ENCODE data around the gene SLC35B1.

The SLC35B1 gene

GRCh38 chr17:49691086-49691676 is 16.6 kb downstream of the SLC35B1 start:
- no peak overlapping the region for H3K9ac ChIP-seq (ENCODE audit: low read length)
- no peaks in the 10 kb centered on the region for H3K36me3 ChIP-seq (ENCODE audit: control insufficient read depth, insufficient read depth, low read length)
- no peaks in the 10 kb centered on the region for H3K9me3 ChIP-seq (ENCODE audit: control insufficient read depth, low read length)
- H3K4me1 ChIP-seq (ENCODE audit: control insufficient read depth, insufficient read depth, low read length) = peaks cover 14% of the 10 kb centered on the region
- no peak overlapping the region for H3K4me3 ChIP-seq (ENCODE audit: low read length)
- peaks cover 5% of the 10 kb centered on the region for H3K27me3 ChIP-seq (ENCODE audit: control insufficient read depth, insufficient read depth, low read length)

- H3K4me1 ChIP-seq (ENCODE audit: control insufficient read depth, insufficient read depth, low read length) = peaks cover 12% of the 10 kb centered on the region
- no peaks in the 10 kb centered on the region for H3K9me3 ChIP-seq (ENCODE audit: control insufficient read depth, low read length)
These were observed 17.5 kb downstream of the SLC35B1 start for GRCh38 chr17:49690256-49690655.

GRCh38 chr17:49688848-49689247 is 18.9 kb downstream of the SLC35B1 start:
- no peaks in the 10 kb centered on the region for H3K9me3 ChIP-seq (ENCODE audit: control insufficient read depth, low read length)
- no peak overlapping the region for H3K9ac ChIP-seq (ENCODE audit: low read length)
- H3K4me3 ChIP-seq (ENCODE audit: low read length) = no peak overlapping the region
- H3K27me3 ChIP-seq (ENCODE audit: control insufficient read depth, insufficient read depth, low read length) = no peaks in the 10 kb centered on the region
- H3K36me3 ChIP-seq (ENCODE audit: control insufficient read depth, insufficient read depth, low read length) = no peaks in the 10 kb centered on the region
- H3K4me1 ChIP-seq (ENCODE audit: control insufficient read depth, insufficient read depth, low read length) = peaks cover 7% of the 10 kb centered on the region

More at GRCh38 chr17:49690256-49690655, 17.5 kb downstream of the SLC35B1 start:
- Histone ChIP-seq H3K36me3 (ENCODE audit: control insufficient read depth, insufficient read depth, low read length) (no peaks in the 10 kb centered on the region), H3K4me3 (ENCODE audit: low read length) (no peak overlapping the region), H3K9ac (ENCODE audit: low read length) (no peak overlapping the region), H3K27me3 (ENCODE audit: control insufficient read depth, insufficient read depth, low read length) (peaks cover 5% of the 10 kb centered on the region)

- Histone ChIP-seq H3K9me3 (ENCODE audit: control insufficient read depth, low read length) (no peaks in the 10 kb centered on the region), H3K36me3 (ENCODE audit: control insufficient read depth, insufficient read depth, low read length) (no peaks in the 10 kb centered on the region), H3K27me3 (ENCODE audit: control insufficient read depth, insufficient read depth, low read length) (no peaks in the 10 kb centered on the region), H3K4me1 (ENCODE audit: control insufficient read depth, insufficient read depth, low read length) (peaks cover 7% of the 10 kb centered on the region), H3K4me3 (ENCODE audit: low read length) (no peak overlapping the region), H3K9ac (ENCODE audit: low read length) (no peak overlapping the region)
These were observed 19.8 kb downstream of the SLC35B1 start for GRCh38 chr17:49687878-49688491.

- Histone ChIP-seq H3K9me3 (ENCODE audit: control insufficient read depth, low read length) (no peaks in the 10 kb centered on the region), H3K4me3 (ENCODE audit: low read length) (no peak overlapping the region), H3K4me1 (ENCODE audit: control insufficient read depth, insufficient read depth, low read length) (peaks cover 9% of the 10 kb centered on the region), H3K36me3 (ENCODE audit: control insufficient read depth, insufficient read depth, low read length) (no peaks in the 10 kb centered on the region), H3K27me3 (ENCODE audit: control insufficient read depth, insufficient read depth, low read length) (no peaks in the 10 kb centered on the region), H3K9ac (ENCODE audit: low read length) (no peak overlapping the region)
These were observed 26.4 kb downstream of the SLC35B1 start for GRCh38 chr17:49681106-49681979.

GRCh38 chr17:49680314-49680713 is 27.4 kb downstream of the SLC35B1 start:
- Histone ChIP-seq H3K9me3 (ENCODE audit: control insufficient read depth, low read length) (no peaks in the 10 kb centered on the region), H3K9ac (ENCODE audit: low read length) (no peak overlapping the region), H3K27me3 (ENCODE audit: control insufficient read depth, insufficient read depth, low read length) (no peaks in the 10 kb centered on the region), H3K4me3 (ENCODE audit: low read length) (no peak overlapping the region), H3K36me3 (ENCODE audit: control insufficient read depth, insufficient read depth, low read length) (no peaks in the 10 kb centered on the region), H3K4me1 (ENCODE audit: control insufficient read depth, insufficient read depth, low read length) (peaks cover 17% of the 10 kb centered on the region)

- H3K9me3 ChIP-seq (ENCODE audit: control insufficient read depth, low read length) = no peaks in the 10 kb centered on the region
- H3K4me3 ChIP-seq (ENCODE audit: low read length) = peak within 1 kb of the TSS; percentile 96
- H3K27me3 ChIP-seq (ENCODE audit: control insufficient read depth, insufficient read depth, low read length) = no peaks in the 10 kb centered on the region
- peak within 1 kb of the TSS; percentile 94 for H3K9ac ChIP-seq (ENCODE audit: low read length)
- H3K36me3 ChIP-seq (ENCODE audit: control insufficient read depth, insufficient read depth, low read length) = no peaks in the 10 kb centered on the region
- peaks cover 17% of the 10 kb centered on the region for H3K4me1 ChIP-seq (ENCODE audit: control insufficient read depth, insufficient read depth, low read length)
These were observed 29.6 kb downstream of the SLC35B1 start, which contains the start of gene SPOP for GRCh38 chr17:49677933-49678847. SPOP (minus strand) TSS chr17:49678097; CDS start chr17:49622810, 55,287 bp downstream.

GRCh38 chr17:49677134-49677932 is 30.4 kb downstream of the SLC35B1 start:
- Histone ChIP-seq H3K4me1 (ENCODE audit: control insufficient read depth, insufficient read depth, low read length) (peaks cover 17% of the 10 kb centered on the region), H3K9me3 (ENCODE audit: control insufficient read depth, low read length) (no peaks in the 10 kb centered on the region), H3K36me3 (ENCODE audit: control insufficient read depth, insufficient read depth, low read length) (no peaks in the 10 kb centered on the region), H3K4me3 (ENCODE audit: low read length) (peak overlapping the region; percentile 96), H3K9ac (ENCODE audit: low read length) (peak overlapping the region; percentile 94), H3K27me3 (ENCODE audit: control insufficient read depth, insufficient read depth, low read length) (no peaks in the 10 kb centered on the region)

- Histone ChIP-seq H3K27me3 (ENCODE audit: control insufficient read depth, insufficient read depth, low read length) (no peaks in the 10 kb centered on the region), H3K9me3 (ENCODE audit: control insufficient read depth, low read length) (no peaks in the 10 kb centered on the region), H3K4me1 (ENCODE audit: control insufficient read depth, insufficient read depth, low read length) (peaks cover 17% of the 10 kb centered on the region), H3K36me3 (ENCODE audit: control insufficient read depth, insufficient read depth, low read length) (no peaks in the 10 kb centered on the region), H3K4me3 (ENCODE audit: low read length) (peak overlapping the region; percentile 96), H3K9ac (ENCODE audit: low read length) (peak overlapping the region; percentile 94)
These were observed 31.4 kb downstream of the SLC35B1 start for GRCh38 chr17:49676276-49676868.

GRCh38 chr17:49674507-49674906 is 33.3 kb downstream of the SLC35B1 start:
- no peak overlapping the region for H3K9ac ChIP-seq (ENCODE audit: low read length)
- no peaks in the 10 kb centered on the region for H3K27me3 ChIP-seq (ENCODE audit: control insufficient read depth, insufficient read depth, low read length)
- no peaks in the 10 kb centered on the region for H3K9me3 ChIP-seq (ENCODE audit: control insufficient read depth, low read length)
- no peak overlapping the region for H3K4me3 ChIP-seq (ENCODE audit: low read length)
- H3K36me3 ChIP-seq (ENCODE audit: control insufficient read depth, insufficient read depth, low read length) = no peaks in the 10 kb centered on the region
- H3K4me1 ChIP-seq (ENCODE audit: control insufficient read depth, insufficient read depth, low read length) = peaks cover 17% of the 10 kb centered on the region

All from mucosa of stomach (tissue), 1 donor.